Measurements from ENCODE around the gene CFAP126.
"Not testable (repeated sequence)": the region's sequence is repeated elsewhere in the genome, so short reads cannot be mapped to it uniquely, and the experiment has no call there.

DNA sequence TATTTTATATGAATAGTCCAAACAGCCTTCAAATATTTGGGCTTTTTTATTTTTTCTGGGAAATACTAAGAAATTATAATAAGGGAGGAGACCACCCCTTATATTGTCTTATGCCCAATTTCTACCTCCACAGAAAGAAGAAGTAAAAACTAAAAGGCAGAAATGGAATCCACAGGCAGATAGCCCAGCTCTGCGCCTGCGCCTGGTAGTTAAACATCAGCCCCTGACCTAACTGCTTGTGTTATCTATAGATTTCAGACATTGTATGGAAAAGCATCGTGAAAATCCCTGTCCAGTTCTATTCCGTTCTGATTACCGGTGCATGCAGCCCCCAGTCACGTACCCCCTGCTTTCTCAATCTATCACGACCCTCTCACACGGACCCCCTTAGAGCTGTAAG, 29.4 kb upstream of the CFAP126 start:
- TF ChIP-seq, protein P1, sequence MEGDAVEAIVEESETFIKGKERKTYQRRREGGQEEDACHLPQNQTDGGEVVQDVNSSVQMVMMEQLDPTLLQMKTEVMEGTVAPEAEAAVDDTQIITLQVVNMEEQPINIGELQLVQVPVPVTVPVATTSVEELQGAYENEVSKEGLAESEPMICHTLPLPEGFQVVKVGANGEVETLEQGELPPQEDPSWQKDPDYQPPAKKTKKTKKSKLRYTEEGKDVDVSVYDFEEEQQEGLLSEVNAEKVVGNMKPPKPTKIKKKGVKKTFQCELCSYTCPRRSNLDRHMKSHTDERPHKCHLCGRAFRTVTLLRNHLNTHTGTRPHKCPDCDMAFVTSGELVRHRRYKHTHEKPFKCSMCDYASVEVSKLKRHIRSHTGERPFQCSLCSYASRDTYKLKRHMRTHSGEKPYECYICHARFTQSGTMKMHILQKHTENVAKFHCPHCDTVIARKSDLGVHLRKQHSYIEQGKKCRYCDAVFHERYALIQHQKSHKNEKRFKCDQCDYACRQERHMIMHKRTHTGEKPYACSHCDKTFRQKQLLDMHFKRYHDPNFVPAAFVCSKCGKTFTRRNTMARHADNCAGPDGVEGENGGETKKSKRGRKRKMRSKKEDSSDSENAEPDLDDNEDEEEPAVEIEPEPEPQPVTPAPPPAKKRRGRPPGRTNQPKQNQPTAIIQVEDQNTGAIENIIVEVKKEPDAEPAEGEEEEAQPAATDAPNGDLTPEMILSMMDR (IDR thresholded peaks at IDR 0.05) = not testable (repeated sequence)
- TF ChIP-seq EZH2phosphoT487 (IDR thresholded peaks at IDR 0.05) = not testable (repeated sequence)

Measured in neural progenitor cell (in vitro differentiated cells).